GM10248 (cell line): ENCODE data around the gene DDR2.

Experiments
- CTCF ChIA-PET: fragments of 300-600 bp; sonication (Branson Sonifier 250); formaldehyde crosslinking; extraction: SDS; loops from one replicate; lab custom pipeline; 2021; ENCODE audit warnings: antibody characterized with exemption; lab: Yijun Ruan, JAX
- POLR2A ChIA-PET: fragments of 350-650 bp; sonication (Branson Sonifier 250); formaldehyde crosslinking; extraction: SDS; loops from one replicate; lab custom pipeline; 2020; ENCODE audit warnings: antibody characterized with exemption; lab: Yijun Ruan, JAX
- DNase-seq: peaks from one replicate; pipeline ENCODE4 v3.0.0; 2012; ENCODE audit errors: extremely low spot score
- CTCF ChIP-seq: IDR thresholded peaks from 2 replicates; pipeline ENCODE4 v1.5.1; 2012; ENCODE audit warnings: mild to moderate bottlenecking, low read depth; ENCODE audit errors: extremely low read depth, missing control alignments, control extremely low read depth

The DDR2 gene

DNA sequence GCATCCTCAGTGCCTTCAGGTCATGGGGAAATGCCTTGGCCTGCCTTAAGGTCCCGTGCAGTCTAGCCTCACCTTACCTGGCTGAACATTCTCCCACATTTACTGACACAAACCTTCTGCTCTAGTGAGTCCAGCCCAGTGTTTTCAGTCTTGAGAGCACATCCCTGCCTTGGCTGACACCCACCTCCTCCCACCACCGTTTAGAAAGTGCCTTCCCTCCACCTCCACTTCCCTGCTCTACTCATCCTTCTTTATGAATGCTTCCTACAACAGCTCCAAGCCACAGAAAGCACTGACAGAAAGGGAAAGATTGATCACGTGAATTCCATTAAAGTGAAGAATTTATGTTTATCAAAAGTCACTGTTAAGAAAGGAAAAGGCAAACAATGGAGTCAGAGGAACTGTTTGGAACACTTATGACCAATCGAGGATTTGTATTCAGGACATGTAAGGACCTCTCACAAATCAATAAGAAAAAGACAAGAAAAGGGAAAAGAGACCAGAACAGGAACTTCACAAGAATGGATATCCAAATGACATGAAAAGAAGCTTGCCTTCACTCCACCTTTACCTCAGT lies 59.8 kb downstream of the DDR2 start:
- DNase-seq = no peak
- ChIA-PET POLR2A (no interaction called here), CTCF (interaction anchor here (1.3 kb wide), 1 partner anchor 13 kb away, joined by 3 read pairs; no protein-coding TSS in a partner anchor)
- no peak for TF ChIP-seq CTCF

DNA sequence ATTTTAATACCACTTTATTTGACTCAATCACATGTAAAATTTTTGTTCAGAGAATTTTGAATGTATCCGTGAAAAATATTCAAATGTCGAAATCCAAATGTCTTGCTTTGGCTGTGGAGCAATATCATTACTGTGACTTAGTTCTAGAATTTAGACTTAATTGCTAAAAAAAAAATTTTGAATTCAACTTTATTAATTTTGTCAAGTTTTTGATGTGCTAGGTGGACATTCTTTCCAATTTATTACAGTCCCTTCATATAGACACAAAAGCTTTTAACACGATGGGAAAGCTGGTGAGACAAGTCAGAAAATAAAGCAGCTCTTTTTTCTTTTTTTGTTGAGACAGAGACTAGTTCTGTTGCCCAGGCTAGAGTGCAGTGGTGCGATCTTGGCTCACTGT lies 62.6 kb downstream of the DDR2 start:
- POLR2A ChIA-PET = no interaction called here
- DNase-seq = no peak
- CTCF ChIA-PET = interaction anchor here (0.9 to 4.4 kb wide), 7 partner anchors 10 to 82 kb away, joined by 3 to 25 read pairs (median 4); no protein-coding TSS in a partner anchor
- TF ChIP-seq CTCF = no peak

GRCh38 chr1:162695687-162696086 lies 63.4 kb downstream of the DDR2 start:
- DNase-seq = no peak
- CTCF ChIA-PET = interaction anchor here (0.9 to 4.4 kb wide), 9 partner anchors 11 to 118 kb away, joined by 3 to 25 read pairs (median 4); no protein-coding TSS in a partner anchor
- POLR2A ChIA-PET = no interaction called here
- no peak for TF ChIP-seq CTCF

GRCh38 chr1:162696286-162696862 lies 64.1 kb downstream of the DDR2 start:
- CTCF ChIA-PET = interaction anchor here (1.0 to 5.9 kb wide), 8 partner anchors 7 to 119 kb away, joined by 3 to 42 read pairs (median 4); no protein-coding TSS in a partner anchor
- no peak for TF ChIP-seq CTCF
- no peak for DNase-seq
- POLR2A ChIA-PET = no interaction called here

GRCh38 chr1:162697140-162697895 lies 65.1 kb downstream of the DDR2 start:
- ChIA-PET CTCF (interaction anchor here (0.9 to 5.9 kb wide), 7 partner anchors 8 to 71 kb away, joined by 3 to 42 read pairs (median 4); no protein-coding TSS in a partner anchor), POLR2A (no interaction called here)
- no peak for DNase-seq
- no peak for TF ChIP-seq CTCF

- ChIA-PET CTCF (interaction anchor here (0.7 to 5.9 kb wide), 5 partner anchors 10 to 28 kb away, joined by 3 to 42 read pairs (median 3); no protein-coding TSS in a partner anchor), POLR2A (no interaction called here)
- no peak for DNase-seq
- no peak for TF ChIP-seq CTCF
These were observed 67.1 kb downstream of the DDR2 start for GRCh38 chr1:162699366-162699765.
